MM.1S (cell line): Measurements from ENCODE around the gene ARF3.

Experiments
- EZH2 ChIP-seq: fragments of 300-600 bp; sonication (generic); optimal IDR thresholded peaks from 2 replicates; pipeline ENCODE3; 2017; ENCODE audit warnings: low read depth, mild to moderate bottlenecking, antibody characterized with exemption, low read length, mixed read lengths
- EZH2phosphoT487 ChIP-seq: fragments of 300-600 bp; sonication (generic); IDR thresholded peaks from 2 replicates; pipeline ENCODE4 v1.6.1; 2018; ENCODE audit warnings: antibody characterized with exemption, low read length
- TF ChIP-seq, protein P1 (sequence below): fragments of 300-600 bp; sonication (generic); IDR thresholded peaks from 2 replicates; pipeline ENCODE4 v1.5.1; 2016; ENCODE audit warnings: antibody characterized with exemption, low read length, mixed read lengths

DNA sequence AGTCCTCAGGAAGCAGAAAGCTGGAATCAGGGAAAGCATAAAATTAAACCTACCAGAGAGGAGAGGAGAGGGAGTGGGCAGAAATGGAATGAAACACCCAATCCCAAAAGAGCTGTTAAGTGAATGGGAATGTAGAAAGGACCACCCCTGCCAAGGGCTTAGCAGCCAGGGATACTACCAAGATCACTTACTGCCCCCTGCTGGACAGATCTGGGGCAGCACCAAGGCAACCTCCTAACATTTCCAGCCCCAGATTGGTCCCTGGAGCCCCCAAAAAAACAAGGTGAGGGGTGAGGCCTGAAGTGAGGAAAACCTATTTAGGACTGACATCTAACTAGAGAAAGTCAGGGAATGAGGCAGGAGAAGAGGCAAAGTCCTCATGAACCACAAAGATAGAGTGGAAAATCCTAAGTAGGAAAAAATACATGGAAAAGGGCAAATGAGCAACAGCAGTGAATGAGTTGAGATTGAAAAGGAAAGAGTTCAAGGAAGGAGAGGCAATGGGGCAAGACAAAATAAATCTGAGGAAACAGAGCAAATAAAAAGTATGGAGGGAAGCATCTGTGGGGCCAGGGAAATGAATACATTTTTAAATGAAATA, 20.8 kb downstream of the ARF3 start:
- TF ChIP-seq, protein P1, sequence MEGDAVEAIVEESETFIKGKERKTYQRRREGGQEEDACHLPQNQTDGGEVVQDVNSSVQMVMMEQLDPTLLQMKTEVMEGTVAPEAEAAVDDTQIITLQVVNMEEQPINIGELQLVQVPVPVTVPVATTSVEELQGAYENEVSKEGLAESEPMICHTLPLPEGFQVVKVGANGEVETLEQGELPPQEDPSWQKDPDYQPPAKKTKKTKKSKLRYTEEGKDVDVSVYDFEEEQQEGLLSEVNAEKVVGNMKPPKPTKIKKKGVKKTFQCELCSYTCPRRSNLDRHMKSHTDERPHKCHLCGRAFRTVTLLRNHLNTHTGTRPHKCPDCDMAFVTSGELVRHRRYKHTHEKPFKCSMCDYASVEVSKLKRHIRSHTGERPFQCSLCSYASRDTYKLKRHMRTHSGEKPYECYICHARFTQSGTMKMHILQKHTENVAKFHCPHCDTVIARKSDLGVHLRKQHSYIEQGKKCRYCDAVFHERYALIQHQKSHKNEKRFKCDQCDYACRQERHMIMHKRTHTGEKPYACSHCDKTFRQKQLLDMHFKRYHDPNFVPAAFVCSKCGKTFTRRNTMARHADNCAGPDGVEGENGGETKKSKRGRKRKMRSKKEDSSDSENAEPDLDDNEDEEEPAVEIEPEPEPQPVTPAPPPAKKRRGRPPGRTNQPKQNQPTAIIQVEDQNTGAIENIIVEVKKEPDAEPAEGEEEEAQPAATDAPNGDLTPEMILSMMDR: peak; percentile 90
- TF ChIP-seq EZH2 (no peak), EZH2phosphoT487 (no peak)
